ENCODE results near the gene OR6C75.
"Not testable (repeated sequence)": the region's sequence is repeated elsewhere in the genome, so short reads cannot be mapped to it uniquely, and the experiment has no call there.

- not testable (repeated sequence) for TF ChIP-seq CTCF, POLR2A, EP300 (IDR thresholded peaks at IDR 0.05)
Measured at GRCh38 chr12:55414396-55414823, 51.6 kb downstream of the OR6C75 start.
